Measurements from ENCODE around the gene CAMTA1. TPM values are rescaled to one million over a fixed set of nuclear protein-coding genes. Genes with fewer than 3 reads are reported as not detected.
A peak's percentile ranks its signal among the peaks of the same experiment; 100 is the strongest.

The CAMTA1 gene
- total RNA-seq, 1 donor from 2014 or later, result 68.9 TPM

- DNase-seq (ENCODE audit: low read depth), result no peak
Observed at GRCh38 chr1:7617826-7618225, 832.6 kb downstream of the CAMTA1 start.

GRCh38 chr1:7620196-7620595 lies 834.9 kb downstream of the CAMTA1 start:
- no peak for DNase-seq (ENCODE audit: low read depth)

- peak; percentile 83 for DNase-seq (ENCODE audit: low read depth)
Observed at GRCh38 chr1:7621334-7622219, 836.3 kb downstream of the CAMTA1 start.

GRCh38 chr1:7623842-7624241 lies 838.6 kb downstream of the CAMTA1 start:
- DNase-seq (ENCODE audit: low read depth), result no peak

- no peak for DNase-seq (ENCODE audit: low read depth)
Observed at GRCh38 chr1:7624791-7625355, 839.6 kb downstream of the CAMTA1 start.

- no peak for DNase-seq (ENCODE audit: low read depth)
Observed at GRCh38 chr1:7625401-7625800, 840.1 kb downstream of the CAMTA1 start.

- DNase-seq (ENCODE audit: low read depth), result no peak
Observed at GRCh38 chr1:7628273-7628672, 843.0 kb downstream of the CAMTA1 start.

- no peak for DNase-seq (ENCODE audit: low read depth)
Observed at GRCh38 chr1:7629011-7629410, 843.8 kb downstream of the CAMTA1 start.

- DNase-seq (ENCODE audit: low read depth), result no peak
Observed at GRCh38 chr1:7629465-7630195, 844.4 kb downstream of the CAMTA1 start.

- no peak for DNase-seq (ENCODE audit: low read depth)
Observed at GRCh38 chr1:7630378-7630777, 845.1 kb downstream of the CAMTA1 start.

- no peak for DNase-seq (ENCODE audit: low read depth)
Observed at GRCh38 chr1:7632176-7632575, 846.9 kb downstream of the CAMTA1 start.

GRCh38 chr1:7632681-7633080 lies 847.4 kb downstream of the CAMTA1 start:
- no peak for DNase-seq (ENCODE audit: low read depth)

GRCh38 chr1:7633506-7634245 lies 848.4 kb downstream of the CAMTA1 start:
- DNase-seq (ENCODE audit: low read depth), result no peak

GRCh38 chr1:7634546-7635240 lies 849.4 kb downstream of the CAMTA1 start:
- DNase-seq (ENCODE audit: low read depth), result no peak

GRCh38 chr1:7636795-7637526 lies 851.7 kb downstream of the CAMTA1 start:
- no peak for DNase-seq (ENCODE audit: low read depth)

- no peak for DNase-seq (ENCODE audit: low read depth)
Observed at GRCh38 chr1:7638078-7638477, 852.8 kb downstream of the CAMTA1 start.

- DNase-seq (ENCODE audit: low read depth), result no peak
Observed at GRCh38 chr1:7639435-7640131, 854.3 kb downstream of the CAMTA1 start.

- no peak for DNase-seq (ENCODE audit: low read depth)
Observed at GRCh38 chr1:7640350-7640749, 855.1 kb downstream of the CAMTA1 start.

- DNase-seq (ENCODE audit: low read depth), result no peak
Observed at GRCh38 chr1:7640920-7641585, 855.8 kb downstream of the CAMTA1 start.

Data from myocyte (in vitro differentiated cells).